ENCODE results near the gene PTPRT. TPM values are rescaled to one million over a fixed set of nuclear protein-coding genes. Genes with fewer than 3 reads are reported as not detected.

Gene PTPRT
- total RNA-seq, 2 experiments from 2014 or later = not detected

- DNase-seq (no peak), ATAC-seq (no peak)
- Mint-ChIP-seq H3K27me3 (ENCODE audit: low read depth) (no peaks in the 10 kb centered on the region), H3K27ac (no peak overlapping the region), H3K4me3 (no peak overlapping the region), H3K9me3 (ENCODE audit: insufficient read depth) (no peaks in the 10 kb centered on the region), H3K36me3 (ENCODE audit: low read depth) (no peaks in the 10 kb centered on the region), H3K4me1 (ENCODE audit: low read depth) (no peaks in the 10 kb centered on the region)
- ChIA-PET POLR2A (no interaction called here), CTCF (no interaction called here)
These were observed 97.2 kb downstream of the PTPRT start for GRCh38 chr20:43092386-43093088.

GRCh38 chr20:43068482-43068881 is 121.2 kb downstream of the PTPRT start:
- H3K4me1 Mint-ChIP-seq (ENCODE audit: low read depth) = no peaks in the 10 kb centered on the region
- ChIA-PET CTCF (no interaction called here), POLR2A (no interaction called here)
- H3K27ac Mint-ChIP-seq = no peak overlapping the region
- ATAC-seq (no peak), DNase-seq (no peak)
- H3K4me3 Mint-ChIP-seq = no peak overlapping the region
- no peaks in the 10 kb centered on the region for H3K36me3 Mint-ChIP-seq (ENCODE audit: low read depth)
- H3K9me3 Mint-ChIP-seq (ENCODE audit: insufficient read depth) = no peaks in the 10 kb centered on the region
- no peaks in the 10 kb centered on the region for H3K27me3 Mint-ChIP-seq (ENCODE audit: low read depth)

DNA sequence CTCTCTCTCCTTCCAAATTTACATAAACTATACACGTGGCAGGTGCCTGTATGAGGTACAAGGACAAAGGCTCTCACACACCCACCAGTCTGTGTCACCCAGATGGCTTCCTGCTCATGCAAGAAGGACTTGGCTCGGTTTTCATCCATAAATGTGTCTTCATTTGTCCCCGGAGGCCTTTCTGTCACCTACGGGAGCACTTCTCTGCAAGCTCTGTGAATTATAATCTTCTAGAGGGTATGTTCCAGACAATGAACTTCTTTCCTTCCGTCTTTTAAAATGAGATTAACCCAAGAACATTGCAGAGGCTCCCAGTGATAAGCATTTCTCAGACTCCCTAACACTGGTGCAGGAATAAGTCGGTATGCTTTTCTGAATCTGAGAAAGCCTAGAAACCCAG is 123.6 kb downstream of the PTPRT start:
- ChIA-PET CTCF (no interaction called here), POLR2A (no interaction called here)
- ATAC-seq (no peak), DNase-seq (no peak)
- Mint-ChIP-seq H3K9me3 (ENCODE audit: insufficient read depth) (no peaks in the 10 kb centered on the region), H3K27ac (no peak overlapping the region), H3K36me3 (ENCODE audit: low read depth) (no peaks in the 10 kb centered on the region), H3K27me3 (ENCODE audit: low read depth) (no peaks in the 10 kb centered on the region), H3K4me3 (no peak overlapping the region), H3K4me1 (ENCODE audit: low read depth) (no peaks in the 10 kb centered on the region)

GRCh38 chr20:43065299-43065698 is 124.4 kb downstream of the PTPRT start:
- no peaks in the 10 kb centered on the region for H3K27me3 Mint-ChIP-seq (ENCODE audit: low read depth)
- CTCF ChIA-PET = no interaction called here

DNA sequence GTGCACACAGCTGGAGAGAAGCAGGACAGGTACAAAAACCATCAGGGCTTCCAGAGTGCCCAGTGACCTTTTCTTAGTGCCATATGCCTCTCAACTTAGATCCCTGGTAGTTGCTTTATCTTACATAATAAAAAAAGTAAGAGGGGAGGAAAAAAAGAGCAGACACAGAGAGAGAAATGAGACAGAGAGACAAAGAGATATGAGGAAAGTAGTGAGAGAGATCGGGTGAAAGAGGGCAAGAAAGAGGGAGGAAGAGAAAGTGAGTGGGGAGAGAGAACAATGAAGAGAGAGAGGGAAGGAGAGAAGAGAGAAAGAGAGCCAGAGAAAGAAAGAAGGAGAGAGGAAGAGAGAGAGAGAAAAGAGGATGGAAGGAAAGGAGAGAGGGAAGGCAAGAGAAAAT is 131.6 kb downstream of the PTPRT start:
- H3K36me3 Mint-ChIP-seq (ENCODE audit: low read depth) = no peaks in the 10 kb centered on the region
- DNase-seq (no peak), ATAC-seq (no peak)
- H3K4me1 Mint-ChIP-seq (ENCODE audit: low read depth) = no peaks in the 10 kb centered on the region
- ChIA-PET POLR2A (no interaction called here), CTCF (no interaction called here)
- H3K9me3 Mint-ChIP-seq (ENCODE audit: insufficient read depth) = no peaks in the 10 kb centered on the region
- no peak overlapping the region for H3K27ac Mint-ChIP-seq
- no peak overlapping the region for H3K4me3 Mint-ChIP-seq
- no peaks in the 10 kb centered on the region for H3K27me3 Mint-ChIP-seq (ENCODE audit: low read depth)

More at GRCh38 chr20:43065299-43065698, 124.4 kb downstream of the PTPRT start:
- Mint-ChIP-seq H3K4me3 (no peak overlapping the region), H3K36me3 (ENCODE audit: low read depth) (no peaks in the 10 kb centered on the region), H3K27ac (no peak overlapping the region), H3K4me1 (ENCODE audit: low read depth) (no peaks in the 10 kb centered on the region), H3K9me3 (ENCODE audit: insufficient read depth) (no peaks in the 10 kb centered on the region)
- DNase-seq = no peak
- ATAC-seq = no peak
- POLR2A ChIA-PET = no interaction called here

DNA sequence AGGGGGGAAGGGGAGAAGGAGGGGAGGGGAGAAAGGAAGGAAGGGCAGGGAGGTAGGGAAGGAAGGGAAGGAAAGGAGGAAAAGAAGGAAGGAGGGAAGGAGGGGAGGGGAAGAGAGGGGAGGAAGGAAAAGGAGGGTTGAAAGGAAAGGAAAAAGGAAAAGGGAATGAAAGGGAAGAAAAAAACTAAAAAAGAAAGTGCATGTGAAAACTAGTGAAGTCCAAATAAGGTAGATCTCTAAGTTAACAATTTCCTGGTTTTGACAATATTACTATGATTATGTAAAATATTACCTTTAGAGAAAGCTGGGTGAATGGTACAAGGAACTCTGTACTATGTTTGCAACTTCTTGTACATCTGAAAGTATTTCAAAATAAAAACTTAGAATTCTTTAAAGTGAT is 132.4 kb downstream of the PTPRT start:
- no peak overlapping the region for H3K27ac Mint-ChIP-seq
- DNase-seq (no peak), ATAC-seq (no peak)
- H3K27me3 Mint-ChIP-seq (ENCODE audit: low read depth) = no peaks in the 10 kb centered on the region
- ChIA-PET CTCF (no interaction called here), POLR2A (no interaction called here)
- H3K36me3 Mint-ChIP-seq (ENCODE audit: low read depth) = no peaks in the 10 kb centered on the region
- no peaks in the 10 kb centered on the region for H3K4me1 Mint-ChIP-seq (ENCODE audit: low read depth)
- H3K4me3 Mint-ChIP-seq = no peak overlapping the region
- no peaks in the 10 kb centered on the region for H3K9me3 Mint-ChIP-seq (ENCODE audit: insufficient read depth)

DNA sequence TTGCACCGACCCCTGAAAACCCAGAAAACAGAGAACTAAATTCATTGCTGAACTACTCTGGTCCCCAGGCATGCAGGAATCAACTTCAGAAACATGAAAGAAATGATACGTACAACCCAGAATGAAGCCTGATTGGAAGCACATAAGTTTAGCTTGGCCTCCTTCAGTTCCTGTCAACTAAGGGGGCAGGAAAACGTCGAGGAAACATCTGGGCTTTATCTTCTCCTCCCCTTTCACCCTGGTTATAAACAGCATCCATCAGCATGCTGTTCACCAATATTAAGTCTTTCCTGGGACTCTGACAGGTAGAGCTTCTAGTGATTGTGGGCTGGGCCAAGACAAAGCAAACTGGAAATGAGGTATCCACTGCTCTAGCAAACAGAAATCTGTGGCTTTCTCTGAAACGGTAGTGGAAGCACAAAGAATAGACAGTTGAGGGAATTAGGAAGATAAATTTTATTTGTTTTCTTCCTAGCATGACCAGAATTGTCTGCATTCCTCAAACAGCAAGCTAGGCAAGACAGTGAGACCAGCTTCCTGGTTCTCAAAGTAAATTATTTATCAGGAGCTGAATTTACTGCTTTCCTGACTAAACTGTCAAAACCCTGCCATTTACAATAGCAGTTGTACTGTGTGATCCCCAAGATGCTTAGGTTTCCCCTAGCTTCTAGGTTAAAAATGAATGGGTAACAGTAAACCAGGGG is 134.4 kb downstream of the PTPRT start:
- ATAC-seq (no peak), DNase-seq (no peak)
- ChIA-PET POLR2A (interaction anchor here (0.5 kb wide), 1 partner anchor 10 kb away, joined by 3 read pairs; no protein-coding TSS in a partner anchor), CTCF (no interaction called here)
- Mint-ChIP-seq H3K27me3 (ENCODE audit: low read depth) (no peaks in the 10 kb centered on the region), H3K36me3 (ENCODE audit: low read depth) (no peaks in the 10 kb centered on the region), H3K27ac (no peak overlapping the region), H3K4me1 (ENCODE audit: low read depth) (no peaks in the 10 kb centered on the region), H3K9me3 (ENCODE audit: insufficient read depth) (no peaks in the 10 kb centered on the region), H3K4me3 (no peak overlapping the region)

DNA sequence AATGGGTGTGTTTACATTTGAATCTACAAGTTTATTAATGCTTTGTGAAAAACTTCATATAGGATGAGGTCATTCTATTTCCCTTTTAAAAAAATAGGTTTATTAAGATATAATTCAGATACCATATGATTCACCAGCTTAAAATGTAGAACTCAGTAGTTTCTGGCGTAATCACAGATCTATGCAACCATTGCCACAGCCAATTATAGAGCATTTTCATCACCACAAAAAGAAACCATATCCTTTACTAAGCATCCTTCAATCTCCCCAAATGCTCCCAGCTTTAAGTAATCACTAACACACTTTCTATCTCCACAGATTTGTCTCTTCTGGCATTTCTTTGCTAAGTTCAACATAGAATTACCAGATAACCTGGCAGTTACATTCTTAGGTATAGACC is 137.2 kb downstream of the PTPRT start:
- CTCF ChIA-PET = no interaction called here
- Mint-ChIP-seq H3K27me3 (ENCODE audit: low read depth) (no peaks in the 10 kb centered on the region), H3K4me1 (ENCODE audit: low read depth) (no peaks in the 10 kb centered on the region), H3K4me3 (no peak overlapping the region), H3K9me3 (ENCODE audit: insufficient read depth) (no peaks in the 10 kb centered on the region), H3K36me3 (ENCODE audit: low read depth) (no peaks in the 10 kb centered on the region), H3K27ac (no peak overlapping the region)
- DNase-seq = no peak
- POLR2A ChIA-PET = no interaction called here
- no peak for ATAC-seq

DNA sequence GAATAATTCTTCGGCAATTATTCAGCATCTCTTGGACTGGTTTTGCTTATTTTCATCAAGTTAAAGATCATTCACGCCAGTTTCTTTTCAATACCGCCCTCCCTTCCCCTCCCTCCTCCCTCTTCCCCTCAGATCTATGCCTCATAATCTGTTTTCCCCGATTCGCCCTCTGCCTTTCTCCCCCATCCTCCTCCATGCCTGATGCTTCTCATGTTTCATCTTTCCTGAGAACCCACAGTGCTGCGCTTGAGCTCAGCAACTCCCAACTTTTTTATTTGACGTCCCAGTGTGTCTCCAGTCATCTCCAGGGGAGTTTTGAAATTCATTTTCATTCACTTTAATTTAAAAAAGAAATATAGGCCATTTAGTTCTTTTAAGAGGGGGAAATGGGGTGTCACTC is 142.7 kb downstream of the PTPRT start:
- H3K4me3 Mint-ChIP-seq = no peak overlapping the region
- no peaks in the 10 kb centered on the region for H3K4me1 Mint-ChIP-seq (ENCODE audit: low read depth)
- ChIA-PET POLR2A (interaction anchor here (0.7 kb wide), 1 partner anchor 152 kb away, joined by 4 read pairs; no protein-coding TSS in a partner anchor), CTCF (no interaction called here)
- no peaks in the 10 kb centered on the region for H3K27me3 Mint-ChIP-seq (ENCODE audit: low read depth)
- no peak overlapping the region for H3K27ac Mint-ChIP-seq
- H3K9me3 Mint-ChIP-seq (ENCODE audit: insufficient read depth) = peaks cover 6% of the 10 kb centered on the region
- H3K36me3 Mint-ChIP-seq (ENCODE audit: low read depth) = no peaks in the 10 kb centered on the region
- ATAC-seq (no peak), DNase-seq (no peak)

DNA sequence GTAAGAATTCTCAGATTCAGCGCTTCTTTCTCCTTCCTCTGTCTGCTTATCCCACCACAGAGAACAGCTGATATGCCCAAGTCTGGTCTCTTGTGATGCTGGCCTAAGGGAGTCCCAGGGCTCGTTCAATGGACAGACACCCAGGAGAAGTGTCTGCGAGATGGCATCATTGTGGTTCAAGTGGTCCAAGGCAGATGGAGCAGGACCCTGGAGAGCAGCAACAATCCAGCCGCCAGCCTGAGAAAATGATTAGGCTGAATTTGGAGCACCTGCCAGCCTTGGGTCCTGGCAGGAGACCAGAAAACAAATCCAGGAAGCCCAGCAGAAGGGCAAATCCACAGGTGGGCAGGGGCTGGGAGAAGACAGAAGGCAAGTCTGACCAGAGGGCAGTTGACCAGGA is 145.8 kb downstream of the PTPRT start:
- Mint-ChIP-seq H3K4me3 (no peak overlapping the region), H3K4me1 (ENCODE audit: low read depth) (no peaks in the 10 kb centered on the region)
- CTCF ChIA-PET = no interaction called here

GRCh38 chr20:43040427-43040826 is 149.3 kb downstream of the PTPRT start:
- no peak overlapping the region for H3K27ac Mint-ChIP-seq
- H3K36me3 Mint-ChIP-seq (ENCODE audit: low read depth) = no peaks in the 10 kb centered on the region
- no peak overlapping the region for H3K4me3 Mint-ChIP-seq
- H3K9me3 Mint-ChIP-seq (ENCODE audit: insufficient read depth) = no peaks in the 10 kb centered on the region
- H3K4me1 Mint-ChIP-seq (ENCODE audit: low read depth) = no peaks in the 10 kb centered on the region
- ATAC-seq (no peak), DNase-seq (peak; percentile 24)
- CTCF ChIA-PET = no interaction called here
- POLR2A ChIA-PET = no interaction called here
- H3K27me3 Mint-ChIP-seq (ENCODE audit: low read depth) = no peaks in the 10 kb centered on the region

More for the DNA sequence above, 145.8 kb downstream of the PTPRT start:
- H3K27ac Mint-ChIP-seq = no peak overlapping the region
- no peaks in the 10 kb centered on the region for H3K36me3 Mint-ChIP-seq (ENCODE audit: low read depth)
- ATAC-seq = no peak
- DNase-seq = no peak
- H3K9me3 Mint-ChIP-seq (ENCODE audit: insufficient read depth) = peaks cover 6% of the 10 kb centered on the region
- no peaks in the 10 kb centered on the region for H3K27me3 Mint-ChIP-seq (ENCODE audit: low read depth)
- POLR2A ChIA-PET = no interaction called here

DNA sequence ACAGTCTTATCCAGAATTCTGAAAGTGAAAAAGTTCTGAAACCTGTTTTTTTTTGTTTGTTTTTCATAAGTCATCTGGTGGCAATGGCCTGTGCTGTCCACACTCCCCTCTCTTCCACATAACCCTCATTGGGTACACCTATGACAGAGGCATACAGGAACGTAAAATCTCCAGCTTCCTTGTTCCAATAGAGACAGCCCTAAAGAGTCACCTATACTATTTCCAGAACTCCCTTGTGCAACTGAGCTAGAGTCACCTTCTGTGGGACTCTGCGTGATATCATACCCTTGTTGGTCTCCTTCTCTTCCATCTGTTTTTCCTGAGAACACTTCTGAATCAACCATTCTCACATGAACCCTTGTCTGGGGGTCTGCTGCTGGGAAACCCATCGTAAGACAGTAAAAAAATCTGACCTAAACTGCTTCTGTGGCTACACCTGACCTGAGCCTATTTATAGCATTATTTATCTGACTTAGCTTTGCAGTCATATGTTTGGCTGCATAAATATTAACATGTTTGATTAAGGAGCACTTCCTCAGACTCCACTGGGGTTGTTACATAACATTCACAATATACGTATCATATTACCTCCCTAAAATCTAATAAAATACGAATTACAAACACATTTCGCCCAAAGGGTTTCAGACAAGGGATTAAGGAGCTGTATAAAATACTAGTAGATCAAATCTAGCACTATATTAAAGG is 151.9 kb downstream of the PTPRT start:
- Mint-ChIP-seq H3K4me1 (ENCODE audit: low read depth) (no peaks in the 10 kb centered on the region), H3K4me3 (no peak overlapping the region), H3K9me3 (ENCODE audit: insufficient read depth) (no peaks in the 10 kb centered on the region), H3K27me3 (ENCODE audit: low read depth) (no peaks in the 10 kb centered on the region), H3K27ac (no peak overlapping the region), H3K36me3 (ENCODE audit: low read depth) (no peaks in the 10 kb centered on the region)
- ATAC-seq (no peak), DNase-seq (no peak)
- ChIA-PET CTCF (no interaction called here), POLR2A (interaction anchor here (0.6 kb wide), 1 partner anchor 11 kb away, joined by 3 read pairs; no protein-coding TSS in a partner anchor)

Data from activated CD8-positive, alpha-beta T cell treated with anti-CD3 and anti-CD28 coated beads, Interleukin-2, amount 10 ng/mL, durations not matched to agents 7 days and 5 days (primary cell).